OCI-LY1 (cell line): ENCODE measurements around the gene SPANXN3.
"Not testable (repeated sequence)": the region's sequence is repeated elsewhere in the genome, so short reads cannot be mapped to it uniquely, and the experiment has no call there.

Experiments
- EZH2 ChIP-seq: fragments of 200-600 bp; sonication (generic), shearing (Covaris generic); IDR thresholded peaks from 2 replicates; pipeline ENCODE4 v1.8.0; 2017; ENCODE audit warnings: borderline replicate concordance, mixed run types, mild to moderate bottlenecking, antibody characterized with exemption, low read length, moderate library complexity, mixed read lengths
- TF ChIP-seq, protein P1 (sequence below): fragments of 200-600 bp; sonication (generic), shearing (Covaris generic); IDR thresholded peaks from 2 replicates; pipeline ENCODE4 v1.5.1; 2017; ENCODE audit warnings: mild to moderate bottlenecking, antibody characterized with exemption, low read length, moderate library complexity, mixed read lengths

DNA sequence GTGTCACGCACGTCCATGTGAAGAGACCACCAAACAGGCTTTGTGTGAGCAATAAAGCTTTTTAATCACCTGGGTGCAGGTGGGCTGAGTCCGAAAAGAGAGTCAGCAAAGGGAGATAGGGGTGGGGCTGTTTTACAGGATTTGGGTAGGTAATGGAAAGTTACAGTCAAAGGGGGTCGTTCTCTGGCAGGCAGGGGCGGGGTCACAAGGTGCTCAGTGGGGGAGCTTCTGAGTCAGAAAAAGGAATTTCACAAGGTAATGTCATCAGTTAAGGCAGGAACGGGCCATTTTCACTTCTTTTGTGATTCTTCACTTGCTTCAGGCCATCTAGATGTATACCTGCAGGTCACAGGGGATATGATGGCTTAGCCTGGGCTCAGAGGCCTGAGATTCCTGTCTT lies 15.1 kb downstream of the SPANXN3 start:
- not testable (repeated sequence) for TF ChIP-seq EZH2
- TF ChIP-seq, protein P1, sequence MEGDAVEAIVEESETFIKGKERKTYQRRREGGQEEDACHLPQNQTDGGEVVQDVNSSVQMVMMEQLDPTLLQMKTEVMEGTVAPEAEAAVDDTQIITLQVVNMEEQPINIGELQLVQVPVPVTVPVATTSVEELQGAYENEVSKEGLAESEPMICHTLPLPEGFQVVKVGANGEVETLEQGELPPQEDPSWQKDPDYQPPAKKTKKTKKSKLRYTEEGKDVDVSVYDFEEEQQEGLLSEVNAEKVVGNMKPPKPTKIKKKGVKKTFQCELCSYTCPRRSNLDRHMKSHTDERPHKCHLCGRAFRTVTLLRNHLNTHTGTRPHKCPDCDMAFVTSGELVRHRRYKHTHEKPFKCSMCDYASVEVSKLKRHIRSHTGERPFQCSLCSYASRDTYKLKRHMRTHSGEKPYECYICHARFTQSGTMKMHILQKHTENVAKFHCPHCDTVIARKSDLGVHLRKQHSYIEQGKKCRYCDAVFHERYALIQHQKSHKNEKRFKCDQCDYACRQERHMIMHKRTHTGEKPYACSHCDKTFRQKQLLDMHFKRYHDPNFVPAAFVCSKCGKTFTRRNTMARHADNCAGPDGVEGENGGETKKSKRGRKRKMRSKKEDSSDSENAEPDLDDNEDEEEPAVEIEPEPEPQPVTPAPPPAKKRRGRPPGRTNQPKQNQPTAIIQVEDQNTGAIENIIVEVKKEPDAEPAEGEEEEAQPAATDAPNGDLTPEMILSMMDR, result not testable (repeated sequence)
